ENCODE data around the gene RHOXF2. TPM values are rescaled to one million over a fixed set of nuclear protein-coding genes. Genes with fewer than 3 reads are reported as not detected.
"Not testable (repeated sequence)": the region's sequence is repeated elsewhere in the genome, so short reads cannot be mapped to it uniquely, and the experiment has no call there.

Gene RHOXF2
- polyA plus RNA-seq, 1 donor (not counting 4 experiments of a cell fraction or from before 2014, with no cell fraction given), result not detected

GRCh38 chrX:120120223-120120622 is 38.2 kb upstream of the RHOXF2 start:
- H3K79me2 ChIP-seq (ENCODE audit: control insufficient read depth, insufficient read depth, low read length), result no peaks in the 10 kb centered on the region
- no peaks in the 10 kb centered on the region for H3K9me1 ChIP-seq (ENCODE audit: control insufficient read depth, extremely low read depth, insufficient read depth, low read length)
- dilution Hi-C loops (cut with MboI; ENCODE audit: extremely low pct_ligation_motif_present, low sequenced_read_pairs), result no loop called here
- no peak overlapping the region for H3K9ac ChIP-seq (ENCODE audit: control insufficient read depth, extremely low read depth, insufficient read depth, low read length)
- no peak for DNase-seq (ENCODE audit: low read depth, low spot score)
- no peaks in the 10 kb centered on the region for H4K20me1 ChIP-seq (ENCODE audit: control insufficient read depth, extremely low read depth, insufficient read depth, low read length)
- no peaks in the 10 kb centered on the region for H3K9me3 ChIP-seq (ENCODE audit: control insufficient read depth, low read depth, low read length)
- no peak overlapping the region for H3K4me3 ChIP-seq (ENCODE audit: control insufficient read depth in 2 of 3, extremely low read depth in 1 of 3, insufficient read depth in 2 of 3, low read depth in 1 of 3, low read length in 3 of 3)
- no peak overlapping the region for H2AFZ ChIP-seq (ENCODE audit: control insufficient read depth, low read length)
- no peak for FAIRE-seq
- H3K27ac ChIP-seq (ENCODE audit: control insufficient read depth, insufficient read depth, low read length), result no peak overlapping the region
- no peaks in the 10 kb centered on the region for H3K36me3 ChIP-seq (ENCODE audit: control insufficient read depth in 2 of 2, extremely low read depth in 1 of 2, insufficient read depth in 2 of 2, low read length in 2 of 2)
- H3K4me2 ChIP-seq (ENCODE audit: control insufficient read depth, extremely low read depth, insufficient read depth, low read depth, low read length), result no peak overlapping the region
- TF ChIP-seq CTCF (optimal IDR thresholded peaks at IDR 0.05 in 1 of 3, IDR thresholded peaks at IDR 0.05 in 1 of 3, conservative IDR thresholded peaks at IDR 0.05 in 1 of 3; ENCODE audit: extremely low read depth in 1 of 3, insufficient read depth in 2 of 3, low read length in 3 of 3) (no peak), EZH2 (IDR thresholded peaks at IDR 0.05; ENCODE audit: low read length) (no peak)
- H3K4me1 ChIP-seq (ENCODE audit: control insufficient read depth, extremely low read depth, insufficient read depth, low read length), result no peaks in the 10 kb centered on the region
- no peaks in the 10 kb centered on the region for H3K27me3 ChIP-seq (ENCODE audit: control insufficient read depth, extremely low read depth, insufficient read depth, low read length)

- H3K4me1 ChIP-seq (ENCODE audit: control insufficient read depth, extremely low read depth, insufficient read depth, low read length), result no peaks in the 10 kb centered on the region
- no peak overlapping the region for H3K27ac ChIP-seq (ENCODE audit: control insufficient read depth, insufficient read depth, low read length)
- FAIRE-seq (no peak), DNase-seq (ENCODE audit: low read depth, low spot score) (no peak)
- H4K20me1 ChIP-seq (ENCODE audit: control insufficient read depth, extremely low read depth, insufficient read depth, low read length), result no peaks in the 10 kb centered on the region
- H3K9me1 ChIP-seq (ENCODE audit: control insufficient read depth, extremely low read depth, insufficient read depth, low read length), result no peaks in the 10 kb centered on the region
- no peaks in the 10 kb centered on the region for H3K36me3 ChIP-seq (ENCODE audit: control insufficient read depth in 2 of 2, extremely low read depth in 1 of 2, insufficient read depth in 2 of 2, low read length in 2 of 2)
- TF ChIP-seq EZH2 (IDR thresholded peaks at IDR 0.05; ENCODE audit: low read length), result no peak
- TF ChIP-seq CTCF (optimal IDR thresholded peaks at IDR 0.05 in 1 of 3, IDR thresholded peaks at IDR 0.05 in 1 of 3, conservative IDR thresholded peaks at IDR 0.05 in 1 of 3; ENCODE audit: extremely low read depth in 1 of 3, insufficient read depth in 2 of 3, low read length in 3 of 3), result no peak
- dilution Hi-C loops (cut with MboI; ENCODE audit: extremely low pct_ligation_motif_present, low sequenced_read_pairs), result no loop called here
- no peak overlapping the region for H3K4me3 ChIP-seq (ENCODE audit: control insufficient read depth in 2 of 3, extremely low read depth in 1 of 3, insufficient read depth in 2 of 3, low read depth in 1 of 3, low read length in 3 of 3)
- no peaks in the 10 kb centered on the region for H3K9me3 ChIP-seq (ENCODE audit: control insufficient read depth, low read depth, low read length)
- no peaks in the 10 kb centered on the region for H3K27me3 ChIP-seq (ENCODE audit: control insufficient read depth, extremely low read depth, insufficient read depth, low read length)
- no peak overlapping the region for H2AFZ ChIP-seq (ENCODE audit: control insufficient read depth, low read length)
- no peaks in the 10 kb centered on the region for H3K79me2 ChIP-seq (ENCODE audit: control insufficient read depth, insufficient read depth, low read length)
- H3K9ac ChIP-seq (ENCODE audit: control insufficient read depth, extremely low read depth, insufficient read depth, low read length), result no peak overlapping the region
- no peak overlapping the region for H3K4me2 ChIP-seq (ENCODE audit: control insufficient read depth, extremely low read depth, insufficient read depth, low read depth, low read length)
Measured at GRCh38 chrX:120125444-120125843, 33.0 kb upstream of the RHOXF2 start.

GRCh38 chrX:120128306-120128846 is 30.0 kb upstream of the RHOXF2 start:
- H3K4me1 ChIP-seq (ENCODE audit: control insufficient read depth, extremely low read depth, insufficient read depth, low read length); DNase-seq (ENCODE audit: low read depth, low spot score); H3K4me2 ChIP-seq (ENCODE audit: control insufficient read depth, extremely low read depth, insufficient read depth, low read depth, low read length); H3K9me3 ChIP-seq (ENCODE audit: control insufficient read depth, low read depth, low read length); H3K79me2 ChIP-seq (ENCODE audit: control insufficient read depth, insufficient read depth, low read length); H3K27me3 ChIP-seq (ENCODE audit: control insufficient read depth, extremely low read depth, insufficient read depth, low read length); H3K4me3 ChIP-seq (ENCODE audit: control insufficient read depth in 2 of 3, extremely low read depth in 1 of 3, insufficient read depth in 2 of 3, low read depth in 1 of 3, low read length in 3 of 3); H3K36me3 ChIP-seq (ENCODE audit: control insufficient read depth in 2 of 2, extremely low read depth in 1 of 2, insufficient read depth in 2 of 2, low read length in 2 of 2); H3K9me1 ChIP-seq (ENCODE audit: control insufficient read depth, extremely low read depth, insufficient read depth, low read length); H3K9ac ChIP-seq (ENCODE audit: control insufficient read depth, extremely low read depth, insufficient read depth, low read length); H3K27ac ChIP-seq (ENCODE audit: control insufficient read depth, insufficient read depth, low read length); dilution Hi-C loops (cut with MboI; ENCODE audit: extremely low pct_ligation_motif_present, low sequenced_read_pairs); H2AFZ ChIP-seq (ENCODE audit: control insufficient read depth, low read length); H4K20me1 ChIP-seq (ENCODE audit: control insufficient read depth, extremely low read depth, insufficient read depth, low read length): not testable (repeated sequence)
- peak; percentile 17 for FAIRE-seq
